ENCODE results near the gene ADCY3.

ADCY3 gene

DNA sequence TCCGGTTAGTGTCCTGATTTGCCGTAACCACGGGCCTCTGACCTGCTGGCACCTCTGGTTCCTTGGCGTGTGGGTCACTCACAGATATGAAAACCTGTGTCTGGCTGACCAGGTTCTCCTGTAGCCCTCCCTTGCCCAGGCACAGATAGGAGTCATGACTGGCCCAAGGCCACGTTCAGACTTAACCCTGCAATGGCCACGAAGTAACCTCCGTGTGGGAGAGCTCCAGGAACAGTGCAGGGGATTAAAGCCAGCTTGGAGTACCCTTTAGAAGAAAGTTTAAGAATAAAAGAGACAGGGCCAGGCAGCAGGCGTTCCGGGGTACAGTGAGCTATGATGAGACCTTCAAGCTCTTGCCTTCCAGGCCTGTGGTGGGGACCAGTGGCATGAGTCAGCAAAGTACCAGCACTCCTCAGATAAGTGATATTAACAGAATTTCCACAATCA lies 101.3 kb downstream of the ADCY3 start:
- no peaks in the 10 kb centered on the region for H3K9me2 ChIP-seq (replicated peaks; ENCODE audit: low read depth, low read length)
- TF ChIP-seq EZH2phosphoT487 (IDR thresholded peaks at IDR 0.05; ENCODE audit: borderline replicate concordance), result no peak
- TF ChIP-seq, protein P1, sequence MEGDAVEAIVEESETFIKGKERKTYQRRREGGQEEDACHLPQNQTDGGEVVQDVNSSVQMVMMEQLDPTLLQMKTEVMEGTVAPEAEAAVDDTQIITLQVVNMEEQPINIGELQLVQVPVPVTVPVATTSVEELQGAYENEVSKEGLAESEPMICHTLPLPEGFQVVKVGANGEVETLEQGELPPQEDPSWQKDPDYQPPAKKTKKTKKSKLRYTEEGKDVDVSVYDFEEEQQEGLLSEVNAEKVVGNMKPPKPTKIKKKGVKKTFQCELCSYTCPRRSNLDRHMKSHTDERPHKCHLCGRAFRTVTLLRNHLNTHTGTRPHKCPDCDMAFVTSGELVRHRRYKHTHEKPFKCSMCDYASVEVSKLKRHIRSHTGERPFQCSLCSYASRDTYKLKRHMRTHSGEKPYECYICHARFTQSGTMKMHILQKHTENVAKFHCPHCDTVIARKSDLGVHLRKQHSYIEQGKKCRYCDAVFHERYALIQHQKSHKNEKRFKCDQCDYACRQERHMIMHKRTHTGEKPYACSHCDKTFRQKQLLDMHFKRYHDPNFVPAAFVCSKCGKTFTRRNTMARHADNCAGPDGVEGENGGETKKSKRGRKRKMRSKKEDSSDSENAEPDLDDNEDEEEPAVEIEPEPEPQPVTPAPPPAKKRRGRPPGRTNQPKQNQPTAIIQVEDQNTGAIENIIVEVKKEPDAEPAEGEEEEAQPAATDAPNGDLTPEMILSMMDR (conservative IDR thresholded peaks at IDR 0.05; ENCODE audit: low read length), result no peak
- H3K9ac ChIP-seq (ENCODE audit: low read depth, low read length, poor library complexity, severe bottlenecking), result no peak overlapping the region
- H3K4me2 ChIP-seq (ENCODE audit: low read depth, low read length, poor library complexity, severe bottlenecking), result no peak overlapping the region
- no peaks in the 10 kb centered on the region for H3K27me3 ChIP-seq (ENCODE audit: insufficient read depth, low read length, poor library complexity, severe bottlenecking)
- no peaks in the 10 kb centered on the region for H3K4me1 ChIP-seq (ENCODE audit: insufficient read depth, low read length, poor library complexity, severe bottlenecking)
- H3K4me3 ChIP-seq (ENCODE audit: low read length, poor library complexity, severe bottlenecking), result no peak overlapping the region
- peaks cover 14% of the 10 kb centered on the region for H3K79me2 ChIP-seq (ENCODE audit: insufficient read depth, low read length)
- no peaks in the 10 kb centered on the region for H4K20me1 ChIP-seq (ENCODE audit: insufficient read depth, low read length, poor library complexity, severe bottlenecking)
- no peaks in the 10 kb centered on the region for H3F3A ChIP-seq (ENCODE audit: low read depth)
- H3K9me3 ChIP-seq (ENCODE audit: insufficient read depth, low read depth, low read length), result no peaks in the 10 kb centered on the region
- H2AFZ ChIP-seq (ENCODE audit: low read length), result no peak overlapping the region
- peaks cover 100% of the 10 kb centered on the region for H3K36me3 ChIP-seq (ENCODE audit: insufficient read depth, low read length)

DNA sequence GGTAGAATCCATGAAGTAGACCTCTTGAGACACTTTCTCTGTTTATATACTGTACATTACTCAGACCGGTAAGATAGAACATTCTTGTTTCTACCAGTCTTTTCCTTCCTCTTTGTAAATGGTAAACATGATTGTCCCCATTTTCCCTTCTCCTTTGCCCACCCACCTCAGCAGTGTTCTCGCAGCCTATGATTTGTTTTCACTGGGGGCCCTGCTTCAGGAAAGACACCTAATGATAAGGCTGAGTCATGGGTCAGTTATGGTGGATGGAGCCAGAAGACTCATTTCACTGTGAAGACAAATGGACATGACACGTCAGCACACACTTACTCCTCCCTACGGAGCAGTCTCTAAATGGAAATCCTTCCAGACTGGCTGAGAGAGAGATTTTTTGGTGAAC lies 103.2 kb downstream of the ADCY3 start:
- Histone ChIP-seq H3K79me2 (ENCODE audit: insufficient read depth, low read length) (peaks cover 32% of the 10 kb centered on the region), H3K27me3 (ENCODE audit: insufficient read depth, low read length, poor library complexity, severe bottlenecking) (no peaks in the 10 kb centered on the region), H3F3A (ENCODE audit: low read depth) (no peaks in the 10 kb centered on the region), H3K4me2 (ENCODE audit: low read depth, low read length, poor library complexity, severe bottlenecking) (no peak overlapping the region), H3K9me2 (replicated peaks; ENCODE audit: low read depth, low read length) (no peaks in the 10 kb centered on the region), H3K9me3 (ENCODE audit: insufficient read depth, low read depth, low read length) (no peaks in the 10 kb centered on the region), H4K20me1 (ENCODE audit: insufficient read depth, low read length, poor library complexity, severe bottlenecking) (no peaks in the 10 kb centered on the region), H3K4me1 (ENCODE audit: insufficient read depth, low read length, poor library complexity, severe bottlenecking) (no peaks in the 10 kb centered on the region), H3K4me3 (ENCODE audit: low read length, poor library complexity, severe bottlenecking) (no peak overlapping the region), H2AFZ (ENCODE audit: low read length) (no peak overlapping the region), H3K9ac (ENCODE audit: low read depth, low read length, poor library complexity, severe bottlenecking) (no peak overlapping the region), H3K36me3 (ENCODE audit: insufficient read depth, low read length) (peaks cover 89% of the 10 kb centered on the region)
- no peak for TF ChIP-seq EZH2phosphoT487 (IDR thresholded peaks at IDR 0.05; ENCODE audit: borderline replicate concordance)
- TF ChIP-seq, protein P1 (conservative IDR thresholded peaks at IDR 0.05; ENCODE audit: low read length), result no peak

DNA sequence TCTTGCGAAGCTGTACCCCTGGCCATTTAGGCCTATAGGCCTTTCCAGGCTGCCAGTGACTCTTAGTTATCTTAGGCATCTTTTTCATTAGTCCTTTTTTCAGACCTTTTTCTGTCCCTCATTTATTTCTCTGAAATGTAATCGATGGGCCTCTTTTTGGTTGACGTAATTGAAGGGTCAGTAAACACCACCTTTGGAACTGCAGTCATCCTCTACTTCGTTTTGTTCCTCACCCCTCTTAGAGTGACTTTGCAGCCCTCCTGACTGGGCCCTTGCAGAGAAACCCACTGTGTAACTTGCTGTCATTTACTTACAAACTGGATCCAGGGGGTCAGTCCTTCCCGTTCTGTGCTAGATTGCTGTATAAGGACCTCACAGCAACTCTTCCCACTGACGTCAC lies 103.6 kb downstream of the ADCY3 start:
- Histone ChIP-seq H3K4me2 (ENCODE audit: low read depth, low read length, poor library complexity, severe bottlenecking) (no peak overlapping the region), H3K4me1 (ENCODE audit: insufficient read depth, low read length, poor library complexity, severe bottlenecking) (no peaks in the 10 kb centered on the region)
- no peak for TF ChIP-seq EZH2phosphoT487 (IDR thresholded peaks at IDR 0.05; ENCODE audit: borderline replicate concordance)
- TF ChIP-seq, protein P1 (conservative IDR thresholded peaks at IDR 0.05; ENCODE audit: low read length), result no peak

More for the DNA sequence above, 103.6 kb downstream of the ADCY3 start:
- no peak overlapping the region for H3K9ac ChIP-seq (ENCODE audit: low read depth, low read length, poor library complexity, severe bottlenecking)
- no peaks in the 10 kb centered on the region for H3K9me2 ChIP-seq (replicated peaks; ENCODE audit: low read depth, low read length)
- no peaks in the 10 kb centered on the region for H3F3A ChIP-seq (ENCODE audit: low read depth)
- H3K27me3 ChIP-seq (ENCODE audit: insufficient read depth, low read length, poor library complexity, severe bottlenecking), result no peaks in the 10 kb centered on the region
- H3K4me3 ChIP-seq (ENCODE audit: low read length, poor library complexity, severe bottlenecking), result no peak overlapping the region
- no peaks in the 10 kb centered on the region for H3K9me3 ChIP-seq (ENCODE audit: insufficient read depth, low read depth, low read length)
- H3K36me3 ChIP-seq (ENCODE audit: insufficient read depth, low read length), result peaks cover 85% of the 10 kb centered on the region
- H2AFZ ChIP-seq (ENCODE audit: low read length), result no peak overlapping the region
- H4K20me1 ChIP-seq (ENCODE audit: insufficient read depth, low read length, poor library complexity, severe bottlenecking), result no peaks in the 10 kb centered on the region
- peaks cover 35% of the 10 kb centered on the region for H3K79me2 ChIP-seq (ENCODE audit: insufficient read depth, low read length)

Measured in Loucy (cell line).